HCT116 (cell line): Measurements from ENCODE around the gene CAT. TPM values are rescaled to one million over a fixed set of nuclear protein-coding genes. Genes with fewer than 3 reads are reported as not detected.
A peak's percentile ranks its signal among the peaks of the same experiment; 100 is the strongest.

Experiments
- ATAC-seq: fragments of 200-7000 bp; cut with Tn5 transposase; 2 replicates; pipeline ENCODE4 v1.9.1; 2020; ENCODE audit warnings: mild to moderate bottlenecking, moderate library complexity
- BruUV-seq: library from RNA; stranded (reverse); fragments of 400-500 nt; replicated peaks from 2 replicates; lab custom pipeline; 2021; lab: Mats Ljungman, UMichigan
- CTCF ChIA-PET: fragments of 300-600 bp; sonication (Branson Sonifier 250); formaldehyde crosslinking; loops from one replicate; lab custom pipeline; 2021; ENCODE audit warnings: antibody characterized with exemption; lab: Charles Lee
- POLR2A ChIA-PET: fragments of 300-600, 350-600 bp; sonication (Branson Sonifier 250); formaldehyde crosslinking; loops from one replicate; lab custom pipeline; 2021; ENCODE audit warnings: antibody characterized with exemption; lab: Charles Lee
- RAD21 ChIA-PET, 2 experiments: fragments of 300-600 bp; sonication (Branson Sonifier 250); formaldehyde crosslinking; loops; one replicate each; lab custom pipeline; 2023; ENCODE audit warnings: low total read pairs in 2 of 2; ENCODE audit not compliant: uncharacterized antibody in 2 of 2, unreplicated experiment in 2 of 2, low non-redundant PET in 1 of 2; lab: Charles Lee
- DNase-seq: peaks from one replicate; pipeline ENCODE4 v3.0.0-alpha.2; 2010; ENCODE audit warnings: low read depth, low spot score
- H2AFZ ChIP-seq: fragments of 200-600 bp; shearing (Covaris generic), sonication (generic); 2 replicates; pipeline ENCODE4 v1.6.1; 2017; ENCODE audit warnings: low read depth, mixed run types, mixed read lengths, antibody characterized with exemption, low read length; ENCODE audit not compliant: poor library complexity, severe bottlenecking
- H3K27ac ChIP-seq: 2 replicates; pipeline ENCODE4 v1.5.1; 2012; ENCODE audit warnings: low read depth, low read length
- H3K27me3 ChIP-seq: fragments of 200-600 bp; sonication (generic); 2 replicates; pipeline ENCODE4 v1.6.1; 2016; ENCODE audit warnings: mixed run types, low read length, mixed read lengths; ENCODE audit not compliant: insufficient read depth
- H3K36me3 ChIP-seq, 2 experiments: fragments of 200-500 bp in 1 of 2; fragments of 200-600 bp in 1 of 2; sonication (Bioruptor generic) in 1 of 2; sonication (generic) in 1 of 2; 2 replicates each; pipeline versions ENCODE4 v1.5.1 to v1.6.1; 2014 to 2016; ENCODE audit warnings: low read length in 2 of 2, inconsistent platforms in 1 of 2, mixed read lengths in 1 of 2, mixed run types in 1 of 2; ENCODE audit not compliant: insufficient read depth in 2 of 2, control insufficient read depth in 1 of 2
- H3K4me1 ChIP-seq, 2 experiments: fragments of 200-600 bp in 1 of 2; sonication (generic) in 1 of 2; 2 replicates each; pipeline versions ENCODE4 v1.5.1 to v1.6.1; 2012 to 2017; ENCODE audit warnings: low read length in 2 of 2, inconsistent platforms in 1 of 2, mild to moderate bottlenecking in 1 of 2, mixed read lengths in 1 of 2, mixed run types in 1 of 2, moderate library complexity in 1 of 2; ENCODE audit not compliant: insufficient read depth in 2 of 2, control insufficient read depth in 1 of 2
- H3K4me2 ChIP-seq: fragments of 200-600 bp; sonication (generic); 2 replicates; pipeline ENCODE4 v1.6.1; 2017; ENCODE audit warnings: mixed run types, low read length, mixed read lengths
- H3K4me3 ChIP-seq, 2 experiments: fragments of 200-600 bp in 1 of 2; sonication (generic) in 1 of 2; replicated peaks in 1 of 2; 2 replicates each; pipeline ENCODE4 v1.5.1; 2011 to 2016; ENCODE audit warnings: low read length in 2 of 2, control low read depth in 1 of 2, low read depth in 1 of 2, mild to moderate bottlenecking in 1 of 2, mixed read lengths in 1 of 2, mixed run types in 1 of 2
- H3K79me2 ChIP-seq: fragments of 200-600 bp; sonication (generic); 2 replicates; pipeline ENCODE4 v1.6.1; 2017; ENCODE audit warnings: mild to moderate bottlenecking, mixed run types, low read length, moderate library complexity, mixed read lengths; ENCODE audit not compliant: insufficient read depth
- H3K9ac ChIP-seq: fragments of 200-600 bp; sonication (generic); 2 replicates; pipeline ENCODE4 v1.6.1; 2016; ENCODE audit warnings: low read length, mixed read lengths
- H3K9me2 ChIP-seq: fragments of 200-600 bp; sonication (generic), shearing (Covaris generic); 2 replicates; pipeline ENCODE4 v1.6.1; 2017; ENCODE audit warnings: mixed run types, mild to moderate bottlenecking, moderate library complexity; ENCODE audit not compliant: insufficient read depth
- H3K9me3 ChIP-seq, 2 experiments: fragments of 200-500 bp in 1 of 2; fragments of 200-600 bp in 1 of 2; sonication (Bioruptor generic) in 1 of 2; sonication (generic) in 1 of 2; 2 replicates each; pipeline ENCODE4 v1.6.1; 2014 to 2017; ENCODE audit warnings: low read length in 2 of 2, mixed read lengths in 2 of 2, inconsistent platforms in 1 of 2, low read depth in 1 of 2, mild to moderate bottlenecking in 1 of 2, mixed run types in 1 of 2, moderate library complexity in 1 of 2; ENCODE audit not compliant: control insufficient read depth in 1 of 2, insufficient read depth in 1 of 2
- H4K20me1 ChIP-seq: fragments of 200-600 bp; sonication (generic), shearing (Covaris generic); 2 replicates; pipeline ENCODE4 v1.6.1; 2017; ENCODE audit warnings: mixed run types, mild to moderate bottlenecking, moderate library complexity; ENCODE audit not compliant: insufficient read depth
- POLR2A ChIP-seq: IDR thresholded peaks from 2 replicates; pipeline ENCODE4 v1.7.0; 2011; ENCODE audit warnings: borderline replicate concordance; ENCODE audit not compliant: insufficient read depth, insufficient read length; ENCODE audit errors: extremely low read depth
- RAD21 ChIP-seq: IDR thresholded peaks from 2 replicates; pipeline ENCODE4 v1.6.1; 2012; ENCODE audit warnings: low read depth, mild to moderate bottlenecking
- YY1 ChIP-seq: IDR thresholded peaks from 2 replicates; pipeline ENCODE4 v1.6.1; 2011; ENCODE audit warnings: low read length, low read depth, moderate library complexity, mild to moderate bottlenecking; ENCODE audit not compliant: insufficient replicate concordance; ENCODE audit errors: extremely low read depth
- ZFX ChIP-seq: fragments of 450-650 bp; IDR thresholded peaks from 2 replicates; pipeline ENCODE4 v1.6.1; 2017
- intact Hi-C: fragments of 100-400 bp; cut with micrococcal nuclease; formaldehyde crosslinking; loops from 2 replicates; pipeline ENCODE4 v1.10.0; 2022
- total RNA-seq: library from RNA; stranded (reverse); gene quantifications from one replicate; pipeline ENCODE4 v1.2.1, GENCODE V29; 2021; ENCODE audit not compliant: unreplicated experiment
- TF ChIP-seq, protein P1 (sequence below), 3 experiments: fragments of 200-600 bp in 1 of 3; sonication (generic) in 1 of 3; IDR thresholded peaks in 2 of 3; conservative IDR thresholded peaks in 1 of 3; 2 replicates each; pipeline ENCODE4 v1.5.1; 2012 to 2017; ENCODE audit warnings: low read depth in 2 of 3, low read length in 2 of 3, antibody characterized with exemption in 1 of 3, borderline replicate concordance in 1 of 3, control low read depth in 1 of 3, mild to moderate bottlenecking in 1 of 3, mixed read lengths in 1 of 3, mixed run types in 1 of 3, moderate library complexity in 1 of 3; ENCODE audit not compliant: insufficient read depth in 1 of 3
- TF ChIP-seq, protein P2 (sequence below): IDR thresholded peaks from 2 replicates; pipeline ENCODE4 v1.6.1; 2011; ENCODE audit warnings: mild to moderate bottlenecking, low read length, moderate library complexity; ENCODE audit not compliant: insufficient replicate concordance; ENCODE audit errors: extremely low read depth

The CAT gene
- total RNA-seq, 1 experiment from 2014 or later: 50.9 TPM

DNA sequence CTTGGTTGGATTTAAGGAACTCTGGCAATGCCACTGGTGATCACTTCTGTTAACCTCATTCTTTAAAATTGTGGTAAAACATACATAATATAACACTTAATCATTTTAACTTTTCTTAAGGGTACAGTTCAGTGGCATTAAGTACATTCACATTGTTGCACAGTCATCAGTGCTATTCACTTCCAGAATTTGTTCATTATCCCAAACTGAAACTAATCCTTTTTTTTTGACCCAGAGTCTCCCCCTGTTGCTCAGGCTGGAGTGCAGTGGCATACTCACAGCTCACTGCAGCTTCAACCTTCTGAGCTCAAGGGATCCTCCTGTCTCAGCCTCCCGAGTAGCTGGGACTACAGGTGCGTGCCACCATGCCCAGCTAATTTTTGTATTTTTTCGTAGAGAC lies 64.2 kb downstream of the CAT start:
- Histone ChIP-seq H2AFZ (no peak overlapping the region), H3K4me1 (peaks cover 23 to 43% of the 10 kb centered on the region in 2 experiments), H3K36me3 (no peaks in the 10 kb centered on the region), H3K9me2 (no peaks in the 10 kb centered on the region), H3K9ac (no peak overlapping the region), H3K4me2 (no peak overlapping the region), H3K9me3 (no peaks in the 10 kb centered on the region), H3K27me3 (no peaks in the 10 kb centered on the region), H3K4me3 (no peak overlapping the region), H4K20me1 (no peaks in the 10 kb centered on the region), H3K79me2 (no peaks in the 10 kb centered on the region), H3K27ac (no peak overlapping the region)
- ATAC-seq: no peak
- intact Hi-C loops: no loop called here
- RAD21 ChIA-PET: no interaction called here
- CTCF ChIA-PET: interaction anchor here (1.3 to 2.2 kb wide), 3 partner anchors 10 to 63 kb away, joined by 4 to 5 read pairs (median 5); partner anchors contain the start of gene ELF5
- no peak for TF ChIP-seq POLR2A
- TF ChIP-seq, protein P1, sequence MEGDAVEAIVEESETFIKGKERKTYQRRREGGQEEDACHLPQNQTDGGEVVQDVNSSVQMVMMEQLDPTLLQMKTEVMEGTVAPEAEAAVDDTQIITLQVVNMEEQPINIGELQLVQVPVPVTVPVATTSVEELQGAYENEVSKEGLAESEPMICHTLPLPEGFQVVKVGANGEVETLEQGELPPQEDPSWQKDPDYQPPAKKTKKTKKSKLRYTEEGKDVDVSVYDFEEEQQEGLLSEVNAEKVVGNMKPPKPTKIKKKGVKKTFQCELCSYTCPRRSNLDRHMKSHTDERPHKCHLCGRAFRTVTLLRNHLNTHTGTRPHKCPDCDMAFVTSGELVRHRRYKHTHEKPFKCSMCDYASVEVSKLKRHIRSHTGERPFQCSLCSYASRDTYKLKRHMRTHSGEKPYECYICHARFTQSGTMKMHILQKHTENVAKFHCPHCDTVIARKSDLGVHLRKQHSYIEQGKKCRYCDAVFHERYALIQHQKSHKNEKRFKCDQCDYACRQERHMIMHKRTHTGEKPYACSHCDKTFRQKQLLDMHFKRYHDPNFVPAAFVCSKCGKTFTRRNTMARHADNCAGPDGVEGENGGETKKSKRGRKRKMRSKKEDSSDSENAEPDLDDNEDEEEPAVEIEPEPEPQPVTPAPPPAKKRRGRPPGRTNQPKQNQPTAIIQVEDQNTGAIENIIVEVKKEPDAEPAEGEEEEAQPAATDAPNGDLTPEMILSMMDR (IDR thresholded peaks at IDR 0.05 in 2 of 3, conservative IDR thresholded peaks at IDR 0.05 in 1 of 3; ENCODE audit: borderline replicate concordance in 1 of 3, insufficient read depth in 1 of 3, low read depth in 2 of 3, low read length in 2 of 3): peak in 2 of 3 experiments; percentile 12 to 21; a peak in 2 of 6 replicates
- TF ChIP-seq ZFX: no peak
- no peak for TF ChIP-seq YY1
- TF ChIP-seq, protein P2, sequence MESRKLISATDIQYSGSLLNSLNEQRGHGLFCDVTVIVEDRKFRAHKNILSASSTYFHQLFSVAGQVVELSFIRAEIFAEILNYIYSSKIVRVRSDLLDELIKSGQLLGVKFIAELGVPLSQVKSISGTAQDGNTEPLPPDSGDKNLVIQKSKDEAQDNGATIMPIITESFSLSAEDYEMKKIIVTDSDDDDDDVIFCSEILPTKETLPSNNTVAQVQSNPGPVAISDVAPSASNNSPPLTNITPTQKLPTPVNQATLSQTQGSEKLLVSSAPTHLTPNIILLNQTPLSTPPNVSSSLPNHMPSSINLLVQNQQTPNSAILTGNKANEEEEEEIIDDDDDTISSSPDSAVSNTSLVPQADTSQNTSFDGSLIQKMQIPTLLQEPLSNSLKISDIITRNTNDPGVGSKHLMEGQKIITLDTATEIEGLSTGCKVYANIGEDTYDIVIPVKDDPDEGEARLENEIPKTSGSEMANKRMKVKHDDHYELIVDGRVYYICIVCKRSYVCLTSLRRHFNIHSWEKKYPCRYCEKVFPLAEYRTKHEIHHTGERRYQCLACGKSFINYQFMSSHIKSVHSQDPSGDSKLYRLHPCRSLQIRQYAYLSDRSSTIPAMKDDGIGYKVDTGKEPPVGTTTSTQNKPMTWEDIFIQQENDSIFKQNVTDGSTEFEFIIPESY: no peak
- TF ChIP-seq RAD21: peak; percentile 27; the same call in 1 of the 2 replicates
- no peak for DNase-seq
- POLR2A ChIA-PET: no interaction called here
- BruUV-seq: no TSS peak
